GM19025 (cell line): Measurements from ENCODE around the gene PTF1A.

Experiments
- ATAC-seq: cut with Tn5 transposase; IDR thresholded peaks from one replicate; pipeline ENCODE4 v1.9.1; 2021; ENCODE audit warnings: mild to moderate bottlenecking, low read depth, moderate library complexity; ENCODE audit not compliant: unreplicated experiment

PTF1A gene

DNA sequence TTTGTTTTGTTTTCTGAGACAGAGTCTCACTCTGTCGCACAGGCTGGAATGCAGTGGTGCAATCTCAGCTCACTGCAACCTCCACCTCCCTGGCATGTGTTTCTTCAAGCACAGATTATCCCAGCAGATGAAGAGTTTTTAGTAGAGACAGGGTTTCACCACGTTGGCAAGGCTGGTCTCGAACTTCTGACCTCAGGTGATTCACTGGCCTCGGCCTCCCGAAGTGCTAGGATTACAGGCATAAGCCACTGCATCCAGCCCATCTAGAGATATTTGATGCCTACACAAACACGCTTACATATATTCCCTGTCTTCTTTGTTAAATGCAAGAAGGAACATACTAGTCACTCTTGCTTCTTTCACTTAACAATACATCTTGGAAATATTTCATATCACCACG lies 5.9 kb upstream of the PTF1A start:
- no peak for ATAC-seq

DNA sequence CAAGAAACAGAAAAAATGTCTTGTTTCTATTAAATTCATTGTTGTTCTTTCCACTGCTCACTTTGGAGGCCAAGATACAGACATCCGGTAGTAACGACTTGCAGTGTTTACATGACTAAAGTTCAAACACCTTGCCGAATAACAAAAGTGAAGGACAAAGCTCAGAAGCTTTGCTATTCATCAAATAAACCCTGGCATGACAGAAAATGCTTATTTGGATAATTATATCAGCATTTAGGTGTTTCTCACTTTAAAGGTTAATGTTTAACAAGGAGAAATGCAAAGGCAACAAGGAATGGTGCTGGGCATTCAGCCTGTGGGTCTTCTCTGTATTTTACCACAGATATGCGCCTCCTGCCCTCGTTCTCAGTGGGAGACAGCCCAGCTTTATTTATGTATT lies 5.4 kb upstream of the PTF1A start:
- no peak for ATAC-seq

DNA sequence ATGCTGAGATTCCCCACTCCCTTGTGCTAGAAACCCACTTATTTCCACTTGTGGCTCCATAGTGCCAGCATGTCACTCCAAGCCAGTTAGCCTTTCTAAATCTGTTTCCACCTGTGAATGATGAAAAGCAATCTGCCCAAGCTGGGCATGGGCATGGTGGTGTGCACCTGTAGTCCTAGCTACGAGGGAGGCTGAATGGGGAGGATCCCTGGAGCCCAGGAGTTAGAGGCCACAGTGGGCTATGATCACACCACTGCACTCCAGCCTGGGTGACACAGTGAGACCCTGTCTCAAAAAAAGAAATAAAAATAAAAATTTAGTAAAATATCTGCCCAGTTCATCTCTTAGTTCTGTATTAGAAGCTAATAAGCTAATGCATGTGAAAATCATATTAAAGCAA lies 5.0 kb upstream of the PTF1A start:
- no peak for ATAC-seq

DNA sequence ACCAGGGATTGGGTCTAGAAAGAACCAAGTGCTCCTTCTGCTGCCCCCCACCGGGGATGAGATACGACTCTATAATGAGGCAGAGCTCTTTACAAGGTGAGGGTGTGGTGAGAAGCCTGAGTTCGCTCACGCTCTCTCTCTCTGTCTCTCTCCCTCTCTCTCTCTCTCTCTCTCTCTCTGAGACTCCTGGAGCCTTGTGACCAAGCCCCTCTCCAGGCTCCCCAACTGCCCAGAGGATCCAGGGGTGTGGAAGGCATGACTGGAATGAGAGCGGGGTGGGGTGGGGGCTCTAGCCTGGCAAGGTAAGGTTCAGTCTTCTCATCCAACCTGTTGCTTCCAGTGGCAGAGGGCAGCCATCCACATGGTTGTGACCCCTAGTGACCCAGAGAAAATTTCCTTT lies 3.1 kb upstream of the PTF1A start:
- no peak for ATAC-seq

DNA sequence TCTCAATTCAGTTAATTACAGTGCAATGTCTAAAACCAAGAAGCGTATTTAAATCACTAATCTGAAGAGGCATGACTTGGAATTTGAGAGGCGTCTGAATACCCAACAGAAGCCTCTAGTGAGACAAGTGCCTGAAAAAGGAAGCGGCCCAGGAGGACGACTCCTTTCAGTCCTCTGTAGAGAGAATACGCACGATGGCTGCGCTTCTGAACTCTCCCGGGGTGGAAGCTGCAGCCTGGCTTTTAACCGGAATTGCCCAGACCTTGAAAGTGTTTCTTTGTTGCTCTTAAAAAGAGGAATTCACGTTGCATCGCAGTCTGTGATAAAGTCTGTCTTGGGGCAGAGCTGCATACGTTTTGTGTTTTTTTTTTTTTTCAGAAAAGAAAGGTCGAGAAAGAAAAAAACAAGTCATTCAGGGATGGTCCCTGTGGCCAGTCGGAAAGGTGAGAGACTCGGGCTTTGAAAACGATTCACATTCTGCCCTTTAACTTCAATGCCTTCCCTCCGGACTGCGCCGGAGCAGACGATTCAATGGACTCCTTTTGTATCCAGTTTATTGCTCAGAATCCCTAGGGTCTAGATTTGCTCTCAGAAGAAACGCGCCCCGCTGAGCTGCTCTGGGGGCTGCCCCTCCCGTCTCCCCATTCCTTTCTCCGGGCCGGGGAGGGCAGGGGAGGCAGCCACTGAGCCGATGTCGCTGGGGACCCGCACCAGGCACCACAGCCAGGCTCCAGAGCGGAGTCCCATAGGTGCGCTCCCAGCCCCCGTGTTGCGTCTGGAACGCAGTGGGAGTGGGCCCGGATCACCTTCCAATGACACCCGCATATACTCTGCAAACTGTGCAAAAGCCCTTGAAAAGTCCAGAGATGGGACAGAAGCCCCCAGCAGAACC lies 994 bp upstream of the PTF1A start:
- no peak for ATAC-seq

DNA sequence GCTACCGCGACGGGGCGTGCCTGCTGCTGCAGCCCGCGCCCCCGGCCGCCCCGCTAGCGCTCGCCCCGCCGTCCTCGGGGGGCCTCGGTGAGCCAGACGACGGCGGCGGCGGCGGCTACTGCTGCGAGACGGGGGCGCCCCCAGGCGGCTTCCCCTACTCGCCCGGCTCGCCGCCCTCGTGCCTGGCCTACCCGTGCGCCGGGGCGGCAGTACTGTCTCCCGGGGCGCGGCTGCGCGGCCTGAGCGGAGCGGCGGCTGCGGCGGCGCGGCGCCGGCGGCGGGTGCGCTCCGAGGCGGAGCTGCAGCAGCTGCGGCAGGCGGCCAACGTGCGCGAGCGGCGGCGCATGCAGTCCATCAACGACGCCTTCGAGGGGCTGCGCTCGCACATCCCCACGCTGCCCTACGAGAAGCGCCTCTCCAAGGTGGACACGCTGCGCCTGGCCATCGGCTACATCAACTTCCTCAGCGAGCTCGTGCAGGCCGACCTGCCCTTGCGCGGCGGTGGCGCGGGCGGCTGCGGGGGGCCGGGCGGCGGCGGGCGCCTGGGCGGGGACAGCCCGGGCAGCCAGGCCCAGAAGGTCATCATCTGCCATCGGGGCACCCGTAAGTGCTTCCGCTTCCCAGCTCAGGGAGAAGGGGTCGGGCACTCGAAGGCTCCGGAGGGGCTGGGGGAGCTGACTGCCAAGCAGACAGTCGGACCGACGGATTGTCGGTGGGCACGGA lies 761 bp downstream of the PTF1A start:
- ATAC-seq, result no peak

DNA sequence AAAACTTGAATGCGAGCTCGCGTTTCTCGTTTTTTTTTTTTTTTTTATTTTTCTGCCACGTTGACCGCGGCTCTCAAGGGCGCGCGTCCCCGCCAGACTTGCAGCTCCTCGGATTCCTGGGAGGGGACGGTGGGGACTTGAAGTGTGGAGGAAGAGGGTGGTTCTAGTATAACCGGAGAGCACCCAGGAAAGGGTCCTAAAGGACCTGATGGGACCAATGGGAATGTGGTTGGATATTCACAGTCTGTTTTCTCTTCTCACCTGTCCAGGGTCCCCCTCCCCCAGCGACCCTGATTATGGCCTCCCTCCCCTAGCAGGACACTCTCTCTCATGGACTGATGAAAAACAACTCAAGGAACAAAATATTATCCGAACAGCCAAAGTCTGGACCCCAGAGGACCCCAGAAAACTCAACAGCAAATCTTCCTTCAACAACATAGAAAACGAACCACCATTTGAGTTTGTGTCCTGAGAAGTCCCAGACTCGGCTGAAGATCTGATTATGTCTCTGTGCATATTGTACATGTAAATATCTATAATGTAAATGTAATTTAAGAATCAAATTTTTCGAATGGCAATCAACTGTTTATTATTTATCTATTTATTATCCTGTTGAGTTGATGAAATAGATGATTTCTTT lies 1.4 kb downstream of the PTF1A start:
- ATAC-seq, result no peak

DNA sequence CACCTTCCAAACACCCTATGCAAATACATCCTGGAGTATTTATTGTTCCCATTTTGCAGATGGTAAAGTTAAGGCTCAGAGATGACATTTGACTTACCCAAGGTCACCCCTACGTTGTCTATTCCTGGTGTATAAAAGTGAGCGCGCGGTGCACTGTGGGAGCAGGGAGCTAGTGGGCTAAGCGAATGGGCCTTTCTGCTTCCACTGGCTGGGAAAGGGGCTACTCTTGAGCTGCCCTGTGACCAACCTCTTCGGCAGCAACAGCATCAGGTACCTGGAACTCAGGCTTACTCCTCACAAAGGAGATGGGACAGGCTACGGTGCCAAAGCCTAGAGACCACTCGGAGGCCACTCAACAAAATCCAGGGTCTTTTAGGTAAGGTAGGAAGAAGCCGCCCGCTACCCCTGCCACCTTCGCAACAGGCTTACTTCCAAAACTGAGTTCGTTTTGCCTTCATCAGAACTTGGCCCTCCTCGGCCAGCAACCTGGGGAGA lies 2.4 kb downstream of the PTF1A start:
- ATAC-seq, result no peak

DNA sequence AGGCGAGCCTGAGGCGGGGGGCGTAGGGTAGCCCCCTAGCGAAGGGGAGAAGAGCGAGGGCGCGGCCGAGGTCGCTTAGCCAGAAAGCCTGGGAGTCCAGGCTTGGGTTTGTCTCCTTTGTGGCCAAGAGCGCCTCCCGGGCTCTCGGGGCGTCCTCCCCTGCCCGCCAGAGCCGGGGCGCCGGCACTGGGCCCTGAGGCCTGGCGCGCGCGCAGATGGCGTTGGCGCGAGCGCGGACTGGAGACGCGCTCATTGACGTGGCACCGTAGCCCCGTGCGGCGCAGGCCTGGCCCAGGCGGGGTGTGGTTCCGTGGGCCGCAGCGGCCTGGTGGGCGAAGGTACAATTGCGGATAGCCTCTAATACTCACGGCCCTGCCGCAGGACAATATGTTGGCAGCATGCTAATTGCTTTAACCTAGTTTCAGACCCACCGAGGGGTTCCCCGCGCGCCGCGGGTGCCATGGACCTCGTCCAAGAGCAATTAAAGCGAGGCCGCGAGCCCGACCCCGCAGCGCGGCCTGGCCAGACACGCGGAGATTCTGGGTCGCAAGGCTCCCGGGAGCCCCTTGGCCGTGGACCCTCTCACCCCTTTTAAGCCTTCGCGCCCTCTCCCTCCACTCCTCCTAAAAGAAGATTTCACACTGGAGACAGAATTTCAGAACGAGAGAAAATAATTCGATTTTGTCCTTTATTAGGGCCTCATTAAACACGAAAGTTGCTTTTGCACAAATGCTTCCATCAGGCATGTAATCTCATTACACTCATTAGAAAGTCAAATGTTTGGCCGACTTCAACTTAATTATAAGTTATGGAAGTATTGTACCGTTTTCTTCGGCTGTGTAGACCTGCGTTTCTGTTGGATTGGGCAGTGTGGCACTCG lies 3.1 kb downstream of the PTF1A start:
- no peak for ATAC-seq

DNA sequence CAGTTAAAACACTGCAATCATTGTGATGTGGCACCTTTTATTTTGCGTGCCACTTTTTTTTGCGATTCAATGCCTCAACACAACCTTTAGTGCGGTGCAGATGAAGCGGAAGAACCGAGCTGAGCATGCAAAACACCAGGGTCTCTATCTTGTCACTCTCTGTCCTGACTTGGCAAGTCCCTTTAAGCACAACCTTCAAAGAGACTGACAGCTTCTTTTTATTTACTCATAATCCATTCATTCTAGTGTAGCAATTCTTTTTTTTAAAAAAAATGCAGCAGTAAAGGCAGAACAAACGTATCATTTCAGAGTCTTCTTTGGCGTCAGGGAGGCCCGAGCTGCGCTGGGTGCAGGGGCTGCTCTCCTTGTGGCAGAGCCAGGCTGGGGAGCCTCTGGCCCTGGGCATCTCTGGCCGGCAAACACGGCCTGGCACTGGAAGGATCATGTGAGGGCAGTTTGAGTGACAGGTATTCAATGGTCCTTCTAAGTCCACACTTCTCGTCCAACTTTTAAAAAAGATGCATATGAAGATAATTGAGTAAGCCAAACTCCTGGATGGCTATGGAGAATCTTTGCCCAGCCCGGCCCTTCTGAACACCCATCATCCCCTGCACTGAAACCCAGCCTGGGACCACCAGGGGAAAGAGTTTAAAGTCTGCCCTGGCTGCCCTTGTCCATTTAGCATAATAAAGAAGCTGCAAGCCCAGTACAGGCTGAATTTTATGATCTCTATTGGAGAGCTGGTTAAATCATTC lies 3.9 kb downstream of the PTF1A start:
- no peak for ATAC-seq

DNA sequence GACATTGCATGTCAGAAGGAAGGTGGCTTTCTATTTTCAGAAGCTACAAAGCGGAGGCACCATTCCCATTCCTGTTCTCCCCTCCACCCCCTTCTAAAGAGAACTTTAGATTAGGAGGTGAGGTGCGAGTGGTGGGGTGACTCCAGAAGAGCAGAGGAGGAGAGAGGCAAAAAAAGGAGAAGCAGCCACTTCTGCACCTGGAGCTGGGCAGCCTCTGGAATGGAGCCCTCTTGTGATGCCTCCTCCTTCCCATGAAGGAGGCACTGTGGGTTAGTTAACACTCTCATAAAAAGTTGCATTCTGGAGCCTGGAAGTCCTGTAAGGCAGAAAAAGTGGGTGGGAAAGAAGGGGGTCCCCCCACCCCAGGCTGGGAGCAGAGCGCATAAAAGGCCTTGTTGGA lies 4.8 kb downstream of the PTF1A start:
- no peak for ATAC-seq

DNA sequence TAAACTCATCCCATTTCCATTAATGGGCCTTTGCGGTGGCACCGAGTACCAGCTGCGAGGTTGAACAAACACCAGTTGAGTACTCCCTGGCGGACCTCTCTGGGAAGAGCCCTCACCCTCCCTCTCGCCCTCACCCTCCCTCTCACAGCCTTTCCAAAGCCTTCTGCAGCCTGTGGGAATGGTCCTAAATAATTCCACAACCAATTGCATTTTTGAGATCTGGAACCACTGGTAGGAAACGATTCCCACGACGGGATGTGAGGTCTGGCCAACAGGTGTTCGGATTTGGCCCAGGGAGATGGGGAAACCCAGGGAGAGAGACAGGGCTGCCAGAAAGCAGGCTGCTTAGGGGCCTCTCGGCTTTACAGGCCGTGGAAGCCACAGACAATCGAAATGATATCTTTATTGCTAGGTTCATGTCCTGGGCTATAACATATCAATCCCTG lies 5.3 kb downstream of the PTF1A start:
- ATAC-seq, result no peak

DNA sequence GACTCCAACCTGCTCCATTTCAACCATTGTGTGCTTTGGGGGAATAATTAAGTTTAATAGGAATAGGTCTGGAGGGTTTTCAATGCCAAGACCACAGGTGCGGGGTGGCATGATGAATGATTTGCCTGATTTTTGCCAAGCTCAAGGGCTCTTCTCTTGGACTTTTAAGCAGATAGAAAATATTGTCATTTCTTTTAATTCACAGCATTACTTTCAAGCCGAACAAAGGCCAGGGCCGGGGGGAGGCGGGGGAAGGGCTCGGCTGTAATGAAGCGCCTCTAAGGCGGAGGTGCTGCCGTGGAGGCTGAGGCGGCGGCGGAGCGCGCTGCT lies 6.5 kb downstream of the PTF1A start:
- no peak for ATAC-seq

DNA sequence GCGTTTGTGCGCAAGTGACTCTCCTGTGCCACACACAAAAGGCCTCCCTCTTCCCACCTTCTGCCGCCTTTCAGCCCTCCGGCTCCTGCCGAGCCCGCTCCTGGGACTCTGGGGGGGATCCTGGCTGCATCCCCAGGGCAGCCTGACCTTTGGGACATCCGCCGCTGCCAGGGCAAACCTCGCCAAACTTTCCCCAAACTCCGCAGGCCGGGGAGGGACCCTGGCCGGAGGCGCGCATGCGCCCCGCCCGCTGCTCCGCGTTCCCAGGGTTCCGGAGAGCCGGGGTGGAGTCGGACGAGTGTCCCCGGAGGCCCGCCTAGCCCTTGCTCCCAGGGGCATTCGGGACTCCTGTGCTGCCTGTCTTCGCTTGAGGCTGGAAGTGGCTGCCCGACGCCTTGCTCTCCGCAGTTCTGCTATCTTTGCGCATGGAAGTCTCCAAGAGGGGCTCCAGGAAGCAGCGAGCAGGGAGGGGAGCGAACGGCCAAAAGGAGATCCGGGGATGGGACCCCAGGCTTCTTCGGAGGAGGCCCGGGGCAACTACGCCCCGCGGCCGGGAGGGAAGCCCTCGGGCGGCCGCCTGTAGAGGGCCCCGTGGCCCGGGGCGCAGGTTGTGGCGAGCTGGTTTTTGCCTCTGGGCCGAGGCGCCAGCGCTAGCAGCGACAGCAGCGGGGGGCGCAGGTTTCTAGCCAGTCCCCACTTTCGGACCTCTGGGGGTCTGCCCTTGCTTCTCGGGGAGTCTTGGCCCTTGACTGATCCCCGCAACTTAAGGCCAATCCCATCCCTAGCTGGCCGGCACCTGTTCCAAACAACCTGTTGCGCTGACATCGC lies 7.0 kb downstream of the PTF1A start:
- ATAC-seq, result no peak

DNA sequence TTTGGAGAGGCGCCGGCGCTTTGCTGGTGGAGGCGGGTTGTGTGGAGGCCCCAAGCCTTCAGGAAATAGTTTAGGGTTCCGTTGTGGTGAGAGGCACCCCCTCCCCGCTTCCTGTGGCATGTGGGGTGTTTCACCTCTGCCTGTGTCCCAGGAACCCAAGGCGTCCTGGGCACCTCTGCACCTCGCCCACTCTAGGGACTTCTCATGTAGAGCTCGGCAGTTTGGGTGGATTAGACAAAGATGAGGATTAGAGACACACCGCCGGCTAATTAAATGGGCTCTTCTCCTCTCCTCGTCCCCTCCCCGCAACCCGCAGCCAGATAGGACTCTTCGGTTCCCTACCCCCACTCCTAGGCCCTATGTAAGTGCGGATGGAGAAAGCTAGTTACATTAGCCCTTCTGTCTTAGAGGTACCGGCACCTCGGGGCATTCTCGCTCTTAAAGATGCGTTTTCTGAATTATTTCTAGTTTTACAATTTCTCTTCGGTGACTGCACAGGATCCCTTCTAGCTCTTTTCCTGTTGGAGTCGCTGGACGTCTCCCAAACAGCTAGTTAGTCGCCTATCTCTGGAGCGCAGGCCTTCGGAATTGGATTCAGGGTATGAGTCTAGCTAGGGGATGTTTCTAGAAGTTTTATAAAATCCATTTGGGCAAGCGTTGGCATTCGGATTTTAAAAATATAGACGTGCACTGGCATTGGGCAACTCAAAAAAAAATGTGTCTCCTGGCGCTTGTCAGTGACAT lies 7.8 kb downstream of the PTF1A start:
- ATAC-seq, result no peak

DNA sequence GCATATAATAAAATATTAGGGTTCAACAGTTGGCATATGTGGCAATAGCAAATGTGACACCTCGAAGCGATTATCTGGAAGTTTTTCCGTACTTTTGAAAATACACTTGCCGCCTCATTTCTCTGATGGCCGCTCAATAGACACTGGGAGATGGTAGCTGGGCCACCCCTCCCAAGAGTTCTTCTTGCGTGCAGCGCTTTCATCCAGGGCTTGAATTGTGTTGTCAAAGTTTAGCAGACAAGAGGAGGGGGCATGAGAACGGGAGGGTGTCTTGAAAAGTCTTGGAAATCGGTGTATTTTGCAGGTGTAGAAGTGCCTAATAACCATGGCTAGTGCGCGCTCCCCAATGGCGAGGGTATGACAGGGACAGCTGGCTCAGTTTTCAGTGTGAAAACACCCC lies 8.5 kb downstream of the PTF1A start:
- ATAC-seq, result no peak

DNA sequence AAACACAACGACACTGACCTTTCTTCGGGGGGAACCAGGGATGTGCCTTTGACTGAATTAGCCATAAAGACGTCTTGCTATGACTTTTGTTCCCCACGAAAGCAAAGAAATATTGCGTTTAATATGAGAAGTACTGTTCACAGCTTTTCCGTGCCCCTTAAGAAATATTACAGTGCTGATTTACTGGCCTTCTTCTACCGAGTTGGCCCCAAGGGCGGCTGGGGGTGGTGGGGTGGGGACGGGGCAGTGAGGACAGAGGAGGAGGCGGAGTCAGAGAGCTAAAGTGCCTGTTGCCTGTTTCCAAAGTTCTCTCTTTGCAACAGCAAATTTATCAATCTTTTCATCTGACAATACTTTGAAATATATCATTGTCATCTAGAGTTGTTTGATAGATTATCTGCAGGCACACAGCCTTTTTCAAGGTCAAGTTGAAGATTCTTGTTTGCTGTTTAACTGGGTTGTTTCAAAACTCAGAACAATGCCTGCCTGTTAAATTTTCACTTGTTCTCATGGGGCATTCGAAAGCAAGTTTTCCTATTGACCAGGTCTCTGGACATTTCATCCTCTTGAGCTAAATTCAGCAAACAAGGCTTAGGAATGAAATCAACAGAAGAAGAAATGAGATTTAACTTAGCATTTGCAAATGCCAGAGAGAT lies 9.0 kb downstream of the PTF1A start:
- ATAC-seq, result no peak

DNA sequence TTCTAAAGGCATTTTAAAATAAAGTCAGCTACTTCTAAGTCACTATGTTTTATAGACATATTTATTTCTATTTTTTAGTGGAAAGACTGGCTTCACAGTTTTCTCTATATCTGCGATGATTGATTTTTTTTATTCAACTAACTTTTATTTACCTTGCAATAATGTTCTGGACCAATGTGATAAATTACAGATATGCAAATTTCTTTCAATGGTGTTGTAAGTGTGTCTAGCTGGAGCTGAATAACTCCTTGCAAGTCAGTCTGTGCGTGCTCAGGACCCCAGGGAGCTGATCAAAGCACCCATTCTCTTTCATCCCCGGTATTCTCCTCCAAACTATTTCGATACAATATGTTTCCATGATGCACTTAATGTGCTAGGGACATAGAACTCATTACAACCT lies 9.7 kb downstream of the PTF1A start:
- ATAC-seq, result no peak
